ENCODE data around the gene PPP4R1.

The PPP4R1 gene

GRCh38 chr18:9571546-9571945 lies 42.8 kb downstream of the PPP4R1 start:
- H3K36me3 ChIP-seq (ENCODE audit: insufficient read depth, insufficient read length, low read length): peaks cover 53% of the 10 kb centered on the region
- no peak for TF ChIP-seq SUZ12 (IDR thresholded peaks at IDR 0.05; ENCODE audit: extremely low read depth, insufficient read depth, insufficient read length)
- no peak for TF ChIP-seq YY1 (IDR thresholded peaks at IDR 0.05; ENCODE audit: insufficient read depth, insufficient read length)
- no peak for TF ChIP-seq ZNF274 (IDR thresholded peaks at IDR 0.05; ENCODE audit: low read depth, low read length)
- H3K4me1 ChIP-seq (ENCODE audit: insufficient read depth, insufficient read length): no peaks in the 10 kb centered on the region
- no peaks in the 10 kb centered on the region for H3K27me3 ChIP-seq (ENCODE audit: insufficient read depth, insufficient read length)
- H3K4me3 ChIP-seq (ENCODE audit: insufficient read length, low read depth): no peak overlapping the region
- H3K9ac ChIP-seq (ENCODE audit: insufficient read length, low read depth): no peak overlapping the region
- H3K9me3 ChIP-seq (ENCODE audit: insufficient read depth, low read length): no peaks in the 10 kb centered on the region
- no peak for DNase-seq (ENCODE audit: low read depth, low spot score)

- H3K4me3 ChIP-seq (ENCODE audit: insufficient read length, low read depth): no peak overlapping the region
- H3K27me3 ChIP-seq (ENCODE audit: insufficient read depth, insufficient read length): no peaks in the 10 kb centered on the region
- H3K36me3 ChIP-seq (ENCODE audit: insufficient read depth, insufficient read length, low read length): peaks cover 46% of the 10 kb centered on the region
- no peaks in the 10 kb centered on the region for H3K9me3 ChIP-seq (ENCODE audit: insufficient read depth, low read length)
- TF ChIP-seq ZNF274 (IDR thresholded peaks at IDR 0.05; ENCODE audit: low read depth, low read length) (no peak), YY1 (IDR thresholded peaks at IDR 0.05; ENCODE audit: insufficient read depth, insufficient read length) (no peak), SUZ12 (IDR thresholded peaks at IDR 0.05; ENCODE audit: extremely low read depth, insufficient read depth, insufficient read length) (no peak)
- no peak overlapping the region for H3K9ac ChIP-seq (ENCODE audit: insufficient read length, low read depth)
- DNase-seq (ENCODE audit: low read depth, low spot score): no peak
- H3K4me1 ChIP-seq (ENCODE audit: insufficient read depth, insufficient read length): no peaks in the 10 kb centered on the region
Observed at GRCh38 chr18:9570255-9570654, 44.1 kb downstream of the PPP4R1 start.

GRCh38 chr18:9569178-9569577 lies 45.2 kb downstream of the PPP4R1 start:
- Histone ChIP-seq H3K36me3 (ENCODE audit: insufficient read depth, insufficient read length, low read length) (peaks cover 44% of the 10 kb centered on the region), H3K9me3 (ENCODE audit: insufficient read depth, low read length) (no peaks in the 10 kb centered on the region), H3K4me3 (ENCODE audit: insufficient read length, low read depth) (no peak overlapping the region), H3K27me3 (ENCODE audit: insufficient read depth, insufficient read length) (no peaks in the 10 kb centered on the region), H3K4me1 (ENCODE audit: insufficient read depth, insufficient read length) (no peaks in the 10 kb centered on the region), H3K9ac (ENCODE audit: insufficient read length, low read depth) (no peak overlapping the region)
- no peak for TF ChIP-seq YY1 (IDR thresholded peaks at IDR 0.05; ENCODE audit: insufficient read depth, insufficient read length)
- TF ChIP-seq SUZ12 (IDR thresholded peaks at IDR 0.05; ENCODE audit: extremely low read depth, insufficient read depth, insufficient read length): no peak
- TF ChIP-seq ZNF274 (IDR thresholded peaks at IDR 0.05; ENCODE audit: low read depth, low read length): no peak
- no peak for DNase-seq (ENCODE audit: low read depth, low spot score)

GRCh38 chr18:9568186-9568585 lies 46.2 kb downstream of the PPP4R1 start:
- no peak overlapping the region for H3K9ac ChIP-seq (ENCODE audit: insufficient read length, low read depth)
- H3K9me3 ChIP-seq (ENCODE audit: insufficient read depth, low read length): no peaks in the 10 kb centered on the region
- no peak for DNase-seq (ENCODE audit: low read depth, low spot score)
- H3K36me3 ChIP-seq (ENCODE audit: insufficient read depth, insufficient read length, low read length): peaks cover 48% of the 10 kb centered on the region
- no peak for TF ChIP-seq ZNF274 (IDR thresholded peaks at IDR 0.05; ENCODE audit: low read depth, low read length)
- no peak for TF ChIP-seq YY1 (IDR thresholded peaks at IDR 0.05; ENCODE audit: insufficient read depth, insufficient read length)
- no peak for TF ChIP-seq SUZ12 (IDR thresholded peaks at IDR 0.05; ENCODE audit: extremely low read depth, insufficient read depth, insufficient read length)
- no peak overlapping the region for H3K4me3 ChIP-seq (ENCODE audit: insufficient read length, low read depth)
- H3K27me3 ChIP-seq (ENCODE audit: insufficient read depth, insufficient read length): no peaks in the 10 kb centered on the region
- H3K4me1 ChIP-seq (ENCODE audit: insufficient read depth, insufficient read length): no peaks in the 10 kb centered on the region

- no peaks in the 10 kb centered on the region for H3K27me3 ChIP-seq (ENCODE audit: insufficient read depth, insufficient read length)
- no peak for TF ChIP-seq YY1 (IDR thresholded peaks at IDR 0.05; ENCODE audit: insufficient read depth, insufficient read length)
- no peak for TF ChIP-seq ZNF274 (IDR thresholded peaks at IDR 0.05; ENCODE audit: low read depth, low read length)
- TF ChIP-seq SUZ12 (IDR thresholded peaks at IDR 0.05; ENCODE audit: extremely low read depth, insufficient read depth, insufficient read length): no peak
- H3K4me3 ChIP-seq (ENCODE audit: insufficient read length, low read depth): no peak overlapping the region
- no peaks in the 10 kb centered on the region for H3K9me3 ChIP-seq (ENCODE audit: insufficient read depth, low read length)
- H3K36me3 ChIP-seq (ENCODE audit: insufficient read depth, insufficient read length, low read length): peaks cover 57% of the 10 kb centered on the region
- H3K4me1 ChIP-seq (ENCODE audit: insufficient read depth, insufficient read length): no peaks in the 10 kb centered on the region
- H3K9ac ChIP-seq (ENCODE audit: insufficient read length, low read depth): no peak overlapping the region
- no peak for DNase-seq (ENCODE audit: low read depth, low spot score)
Observed at GRCh38 chr18:9565407-9565806, 49.0 kb downstream of the PPP4R1 start.

GRCh38 chr18:9563331-9563730 lies 51.0 kb downstream of the PPP4R1 start:
- Histone ChIP-seq H3K27me3 (ENCODE audit: insufficient read depth, insufficient read length) (no peaks in the 10 kb centered on the region), H3K9ac (ENCODE audit: insufficient read length, low read depth) (no peak overlapping the region), H3K9me3 (ENCODE audit: insufficient read depth, low read length) (no peaks in the 10 kb centered on the region), H3K4me3 (ENCODE audit: insufficient read length, low read depth) (no peak overlapping the region), H3K36me3 (ENCODE audit: insufficient read depth, insufficient read length, low read length) (peaks cover 53% of the 10 kb centered on the region), H3K4me1 (ENCODE audit: insufficient read depth, insufficient read length) (no peaks in the 10 kb centered on the region)
- DNase-seq (ENCODE audit: low read depth, low spot score): no peak
- TF ChIP-seq YY1 (IDR thresholded peaks at IDR 0.05; ENCODE audit: insufficient read depth, insufficient read length) (no peak), SUZ12 (IDR thresholded peaks at IDR 0.05; ENCODE audit: extremely low read depth, insufficient read depth, insufficient read length) (no peak), ZNF274 (IDR thresholded peaks at IDR 0.05; ENCODE audit: low read depth, low read length) (no peak)

GRCh38 chr18:9562584-9562983 lies 51.8 kb downstream of the PPP4R1 start:
- no peak for DNase-seq (ENCODE audit: low read depth, low spot score)
- Histone ChIP-seq H3K36me3 (ENCODE audit: insufficient read depth, insufficient read length, low read length) (peaks cover 53% of the 10 kb centered on the region), H3K9me3 (ENCODE audit: insufficient read depth, low read length) (no peaks in the 10 kb centered on the region), H3K27me3 (ENCODE audit: insufficient read depth, insufficient read length) (no peaks in the 10 kb centered on the region), H3K9ac (ENCODE audit: insufficient read length, low read depth) (no peak overlapping the region), H3K4me3 (ENCODE audit: insufficient read length, low read depth) (no peak overlapping the region), H3K4me1 (ENCODE audit: insufficient read depth, insufficient read length) (no peaks in the 10 kb centered on the region)
- no peak for TF ChIP-seq SUZ12 (IDR thresholded peaks at IDR 0.05; ENCODE audit: extremely low read depth, insufficient read depth, insufficient read length)
- TF ChIP-seq YY1 (IDR thresholded peaks at IDR 0.05; ENCODE audit: insufficient read depth, insufficient read length): no peak
- no peak for TF ChIP-seq ZNF274 (IDR thresholded peaks at IDR 0.05; ENCODE audit: low read depth, low read length)
